Stimulated activated CD8-positive, alpha-beta memory T cell treated with anti-CD3 and anti-CD28 coated beads, Interleukin-2, amount 100 ng/mL, for 1 hour (primary cell): ENCODE data around the gene MLF1.

Experiments used
- DNase-seq, 2 donors: peaks; one replicate each; pipeline ENCODE4 v3.0.0-alpha.2; 2020; ENCODE audit warnings: low read depth in 2 of 2

Gene MLF1

GRCh38 chr3:158574646-158575045 lies 3.7 kb downstream of the MLF1 start:
- DNase-seq = no peak

- DNase-seq = no peak
Measured at GRCh38 chr3:158590223-158590622, 19.2 kb downstream of the MLF1 start.

GRCh38 chr3:158600787-158601186 lies 29.8 kb downstream of the MLF1 start:
- no peak for DNase-seq

- no peak for DNase-seq
Measured at GRCh38 chr3:158602227-158602626, 31.2 kb downstream of the MLF1 start.

- no peak for DNase-seq
Measured at GRCh38 chr3:158617982-158618875, 47.2 kb downstream of the MLF1 start.

GRCh38 chr3:158625881-158626280 lies 54.9 kb downstream of the MLF1 start:
- no peak for DNase-seq

- DNase-seq = no peak
Measured at GRCh38 chr3:158631981-158632380, 61.0 kb downstream of the MLF1 start.

- no peak for DNase-seq
Measured at GRCh38 chr3:158640646-158641045, 69.7 kb downstream of the MLF1 start.

- no peak for DNase-seq
Measured at GRCh38 chr3:158642005-158642404, 71.0 kb downstream of the MLF1 start.

- no peak for DNase-seq
Measured at GRCh38 chr3:158642474-158643210, 71.6 kb downstream of the MLF1 start.

GRCh38 chr3:158644345-158644908 lies 73.4 kb downstream of the MLF1 start, which contains the start of gene GFM1:
GFM1 (plus strand) TSS chr3:158644527; CDS start chr3:158644635, 108 bp downstream.
- peak; percentile 65 to 76 for DNase-seq

- DNase-seq = no peak
Measured at GRCh38 chr3:158649791-158650190, 78.8 kb downstream of the MLF1 start.

- DNase-seq = no peak
Measured at GRCh38 chr3:158651192-158651591, 80.2 kb downstream of the MLF1 start.

- no peak for DNase-seq
Measured at GRCh38 chr3:158652463-158652862, 81.5 kb downstream of the MLF1 start.
